Measurements from ENCODE around the gene AKAP13.

DNA sequence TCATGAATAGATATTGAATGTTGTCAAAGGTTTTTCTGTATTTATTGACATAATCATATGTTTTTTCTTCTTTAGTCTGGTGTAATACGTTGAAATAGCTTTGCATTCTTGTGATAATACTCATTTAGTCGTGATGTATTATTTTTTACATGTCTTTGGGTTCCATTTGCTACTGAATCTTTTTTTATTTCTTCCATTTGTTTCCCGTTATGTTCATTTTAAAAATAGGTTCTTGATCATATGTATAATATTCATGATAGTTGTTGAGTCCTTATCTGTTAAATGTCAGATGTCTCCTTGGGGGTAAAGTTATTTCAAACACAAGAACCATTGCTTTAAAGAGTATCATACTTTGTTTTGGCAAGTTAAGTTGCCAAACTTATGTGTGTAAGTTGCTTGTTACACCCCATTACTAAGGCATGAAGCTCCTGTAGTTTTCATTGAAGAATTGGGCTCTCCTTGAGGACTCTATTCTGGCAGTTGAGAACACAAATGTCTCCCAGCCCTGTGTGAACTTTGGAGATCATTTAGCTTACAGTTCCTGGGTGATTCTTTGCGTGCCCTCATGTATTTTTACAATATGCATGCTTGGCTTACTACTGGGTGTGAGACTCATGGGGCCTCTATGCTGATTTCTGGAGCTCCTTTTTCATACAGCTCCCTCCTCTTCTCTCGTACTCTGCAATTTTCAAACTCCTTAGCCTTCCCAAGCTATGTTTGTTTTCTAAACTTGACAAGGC lies 8.3 kb downstream of the AKAP13 start:
- TF ChIP-seq ZKSCAN1 (IDR thresholded peaks at IDR 0.05; ENCODE audit: low read length) (no peak), STAT5B (CRISPR knock-in tag; IDR thresholded peaks at IDR 0.05) (no peak), POLR2A (IDR thresholded peaks at IDR 0.05; ENCODE audit: insufficient read depth in 1 of 2, low read depth in 2 of 2, low read length in 2 of 2) (no peak), HCFC1 (IDR thresholded peaks at IDR 0.05; ENCODE audit: low read depth, low read length) (no peak), ZNF432 (CRISPR knock-in tag; IDR thresholded peaks at IDR 0.05; ENCODE audit: borderline replicate concordance) (no peak), TGIF2 (CRISPR knock-in tag; IDR thresholded peaks at IDR 0.05) (no peak), KMT2B (CRISPR knock-in tag; IDR thresholded peaks at IDR 0.05) (no peak), ZNF354B (CRISPR knock-in tag; IDR thresholded peaks at IDR 0.05) (no peak), RNF2 (conservative IDR thresholded peaks at IDR 0.05; ENCODE audit: low read depth) (no peak)
- TF ChIP-seq, protein P1, sequence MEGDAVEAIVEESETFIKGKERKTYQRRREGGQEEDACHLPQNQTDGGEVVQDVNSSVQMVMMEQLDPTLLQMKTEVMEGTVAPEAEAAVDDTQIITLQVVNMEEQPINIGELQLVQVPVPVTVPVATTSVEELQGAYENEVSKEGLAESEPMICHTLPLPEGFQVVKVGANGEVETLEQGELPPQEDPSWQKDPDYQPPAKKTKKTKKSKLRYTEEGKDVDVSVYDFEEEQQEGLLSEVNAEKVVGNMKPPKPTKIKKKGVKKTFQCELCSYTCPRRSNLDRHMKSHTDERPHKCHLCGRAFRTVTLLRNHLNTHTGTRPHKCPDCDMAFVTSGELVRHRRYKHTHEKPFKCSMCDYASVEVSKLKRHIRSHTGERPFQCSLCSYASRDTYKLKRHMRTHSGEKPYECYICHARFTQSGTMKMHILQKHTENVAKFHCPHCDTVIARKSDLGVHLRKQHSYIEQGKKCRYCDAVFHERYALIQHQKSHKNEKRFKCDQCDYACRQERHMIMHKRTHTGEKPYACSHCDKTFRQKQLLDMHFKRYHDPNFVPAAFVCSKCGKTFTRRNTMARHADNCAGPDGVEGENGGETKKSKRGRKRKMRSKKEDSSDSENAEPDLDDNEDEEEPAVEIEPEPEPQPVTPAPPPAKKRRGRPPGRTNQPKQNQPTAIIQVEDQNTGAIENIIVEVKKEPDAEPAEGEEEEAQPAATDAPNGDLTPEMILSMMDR (CRISPR knock-in tag; IDR thresholded peaks at IDR 0.05): no peak
- TF ChIP-seq, protein P2, sequence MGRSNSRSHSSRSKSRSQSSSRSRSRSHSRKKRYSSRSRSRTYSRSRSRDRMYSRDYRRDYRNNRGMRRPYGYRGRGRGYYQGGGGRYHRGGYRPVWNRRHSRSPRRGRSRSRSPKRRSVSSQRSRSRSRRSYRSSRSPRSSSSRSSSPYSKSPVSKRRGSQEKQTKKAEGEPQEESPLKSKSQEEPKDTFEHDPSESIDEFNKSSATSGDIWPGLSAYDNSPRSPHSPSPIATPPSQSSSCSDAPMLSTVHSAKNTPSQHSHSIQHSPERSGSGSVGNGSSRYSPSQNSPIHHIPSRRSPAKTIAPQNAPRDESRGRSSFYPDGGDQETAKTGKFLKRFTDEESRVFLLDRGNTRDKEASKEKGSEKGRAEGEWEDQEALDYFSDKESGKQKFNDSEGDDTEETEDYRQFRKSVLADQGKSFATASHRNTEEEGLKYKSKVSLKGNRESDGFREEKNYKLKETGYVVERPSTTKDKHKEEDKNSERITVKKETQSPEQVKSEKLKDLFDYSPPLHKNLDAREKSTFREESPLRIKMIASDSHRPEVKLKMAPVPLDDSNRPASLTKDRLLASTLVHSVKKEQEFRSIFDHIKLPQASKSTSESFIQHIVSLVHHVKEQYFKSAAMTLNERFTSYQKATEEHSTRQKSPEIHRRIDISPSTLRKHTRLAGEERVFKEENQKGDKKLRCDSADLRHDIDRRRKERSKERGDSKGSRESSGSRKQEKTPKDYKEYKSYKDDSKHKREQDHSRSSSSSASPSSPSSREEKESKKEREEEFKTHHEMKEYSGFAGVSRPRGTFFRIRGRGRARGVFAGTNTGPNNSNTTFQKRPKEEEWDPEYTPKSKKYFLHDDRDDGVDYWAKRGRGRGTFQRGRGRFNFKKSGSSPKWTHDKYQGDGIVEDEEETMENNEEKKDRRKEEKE (IDR thresholded peaks at IDR 0.05): no peak
- TF ChIP-seq, protein P3, sequence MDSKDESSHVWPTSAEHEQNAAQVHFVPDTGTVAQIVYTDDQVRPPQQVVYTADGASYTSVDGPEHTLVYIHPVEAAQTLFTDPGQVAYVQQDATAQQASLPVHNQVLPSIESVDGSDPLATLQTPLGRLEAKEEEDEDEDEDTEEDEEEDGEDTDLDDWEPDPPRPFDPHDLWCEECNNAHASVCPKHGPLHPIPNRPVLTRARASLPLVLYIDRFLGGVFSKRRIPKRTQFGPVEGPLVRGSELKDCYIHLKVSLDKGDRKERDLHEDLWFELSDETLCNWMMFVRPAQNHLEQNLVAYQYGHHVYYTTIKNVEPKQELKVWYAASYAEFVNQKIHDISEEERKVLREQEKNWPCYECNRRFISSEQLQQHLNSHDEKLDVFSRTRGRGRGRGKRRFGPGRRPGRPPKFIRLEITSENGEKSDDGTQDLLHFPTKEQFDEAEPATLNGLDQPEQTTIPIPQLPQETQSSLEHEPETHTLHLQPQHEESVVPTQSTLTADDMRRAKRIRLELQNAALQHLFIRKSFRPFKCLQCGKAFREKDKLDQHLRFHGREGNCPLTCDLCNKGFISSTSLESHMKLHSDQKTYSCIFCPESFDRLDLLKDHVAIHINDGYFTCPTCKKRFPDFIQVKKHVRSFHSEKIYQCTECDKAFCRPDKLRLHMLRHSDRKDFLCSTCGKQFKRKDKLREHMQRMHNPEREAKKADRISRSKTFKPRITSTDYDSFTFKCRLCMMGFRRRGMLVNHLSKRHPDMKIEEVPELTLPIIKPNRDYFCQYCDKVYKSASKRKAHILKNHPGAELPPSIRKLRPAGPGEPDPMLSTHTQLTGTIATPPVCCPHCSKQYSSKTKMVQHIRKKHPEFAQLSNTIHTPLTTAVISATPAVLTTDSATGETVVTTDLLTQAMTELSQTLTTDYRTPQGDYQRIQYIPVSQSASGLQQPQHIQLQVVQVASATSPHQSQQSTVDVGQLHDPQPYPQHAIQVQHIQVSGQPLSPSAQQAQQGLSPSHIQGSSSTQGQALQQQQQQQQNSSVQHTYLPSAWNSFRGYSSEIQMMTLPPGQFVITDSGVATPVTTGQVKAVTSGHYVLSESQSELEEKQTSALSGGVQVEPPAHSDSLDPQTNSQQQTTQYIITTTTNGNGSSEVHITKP (CRISPR knock-in tag; IDR thresholded peaks at IDR 0.05; ENCODE audit: low read depth): no peak
- TF ChIP-seq, protein P4, sequence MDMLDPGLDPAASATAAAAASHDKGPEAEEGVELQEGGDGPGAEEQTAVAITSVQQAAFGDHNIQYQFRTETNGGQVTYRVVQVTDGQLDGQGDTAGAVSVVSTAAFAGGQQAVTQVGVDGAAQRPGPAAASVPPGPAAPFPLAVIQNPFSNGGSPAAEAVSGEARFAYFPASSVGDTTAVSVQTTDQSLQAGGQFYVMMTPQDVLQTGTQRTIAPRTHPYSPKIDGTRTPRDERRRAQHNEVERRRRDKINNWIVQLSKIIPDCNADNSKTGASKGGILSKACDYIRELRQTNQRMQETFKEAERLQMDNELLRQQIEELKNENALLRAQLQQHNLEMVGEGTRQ (IDR thresholded peaks at IDR 0.05; ENCODE audit: low read depth, low read length): no peak
- TF ChIP-seq, protein P4 (CRISPR knock-in tag; IDR thresholded peaks at IDR 0.05; ENCODE audit: borderline replicate concordance): no peak
